ENCODE measurements around the gene H3-3A.
A peak's percentile ranks its signal among the peaks of the same experiment; 100 is the strongest.

The H3-3A gene

DNA sequence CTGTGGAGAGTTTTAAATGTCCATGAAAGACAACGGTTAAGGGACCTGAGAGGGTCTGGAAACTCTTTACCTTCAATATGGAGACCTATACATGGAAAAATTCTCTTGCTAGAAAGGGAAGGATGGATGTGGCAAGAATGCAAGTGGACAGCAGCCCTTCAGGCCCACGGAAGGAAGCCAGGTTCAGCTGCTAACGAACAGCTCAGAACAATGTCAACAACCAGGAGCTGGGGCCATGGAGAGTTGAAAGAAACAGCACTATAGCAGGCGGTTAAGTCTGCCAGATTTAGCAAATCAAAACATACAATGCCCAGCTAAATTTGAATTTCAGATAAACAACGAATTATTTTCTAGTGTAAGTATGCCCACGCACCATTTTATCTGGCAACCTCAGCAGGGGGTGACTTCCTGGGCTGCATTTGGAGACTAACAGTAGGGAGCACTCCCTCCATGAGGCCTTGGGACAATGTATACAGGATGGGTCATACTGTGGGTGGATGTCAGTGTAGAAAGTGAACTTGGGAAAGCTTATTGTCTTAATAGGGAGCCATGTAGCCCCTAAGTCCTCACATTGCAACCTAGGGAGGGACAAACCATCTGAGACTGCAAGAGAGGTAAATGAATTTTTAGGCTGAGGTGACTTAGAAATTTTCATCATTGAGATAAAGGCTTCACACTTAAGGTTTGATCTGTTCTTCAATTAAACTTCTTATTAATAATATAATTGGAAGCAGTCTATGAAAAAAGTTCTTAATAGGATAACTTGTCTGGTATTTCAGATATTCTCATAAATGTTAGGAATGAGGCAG, 7.8 kb upstream of the H3-3A start:
- no peak for DNase-seq

GRCh38 chr1:226059709-226060108, 2.8 kb upstream of the H3-3A start:
- no peak for DNase-seq

DNA sequence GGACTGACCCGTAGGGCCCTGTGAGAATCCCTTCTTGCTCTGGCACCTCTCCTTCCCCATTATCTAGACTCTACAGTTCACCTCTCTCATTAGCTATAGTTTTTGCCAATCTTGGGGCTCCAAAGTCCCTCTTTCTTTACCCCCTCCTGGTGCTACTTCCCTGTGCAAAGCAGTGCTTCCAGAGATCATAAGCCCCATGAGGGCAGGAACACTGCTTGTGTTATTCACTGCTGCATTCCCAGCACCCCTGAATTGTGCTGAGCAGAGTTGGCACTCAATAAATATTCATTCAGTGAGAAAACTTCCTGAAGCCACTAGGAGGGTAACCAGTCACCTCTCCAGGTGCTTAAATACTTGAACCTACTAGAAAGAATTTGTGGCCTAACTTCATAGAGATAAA, 2.1 kb upstream of the H3-3A start:
- DNase-seq, result no peak

- no peak for DNase-seq
These were observed 1.3 kb upstream of the H3-3A start for GRCh38 chr1:226061068-226061840.

GRCh38 chr1:226061841-226062557, 517 bp upstream of the H3-3A start:
- DNase-seq, result peak; percentile 82

DNA sequence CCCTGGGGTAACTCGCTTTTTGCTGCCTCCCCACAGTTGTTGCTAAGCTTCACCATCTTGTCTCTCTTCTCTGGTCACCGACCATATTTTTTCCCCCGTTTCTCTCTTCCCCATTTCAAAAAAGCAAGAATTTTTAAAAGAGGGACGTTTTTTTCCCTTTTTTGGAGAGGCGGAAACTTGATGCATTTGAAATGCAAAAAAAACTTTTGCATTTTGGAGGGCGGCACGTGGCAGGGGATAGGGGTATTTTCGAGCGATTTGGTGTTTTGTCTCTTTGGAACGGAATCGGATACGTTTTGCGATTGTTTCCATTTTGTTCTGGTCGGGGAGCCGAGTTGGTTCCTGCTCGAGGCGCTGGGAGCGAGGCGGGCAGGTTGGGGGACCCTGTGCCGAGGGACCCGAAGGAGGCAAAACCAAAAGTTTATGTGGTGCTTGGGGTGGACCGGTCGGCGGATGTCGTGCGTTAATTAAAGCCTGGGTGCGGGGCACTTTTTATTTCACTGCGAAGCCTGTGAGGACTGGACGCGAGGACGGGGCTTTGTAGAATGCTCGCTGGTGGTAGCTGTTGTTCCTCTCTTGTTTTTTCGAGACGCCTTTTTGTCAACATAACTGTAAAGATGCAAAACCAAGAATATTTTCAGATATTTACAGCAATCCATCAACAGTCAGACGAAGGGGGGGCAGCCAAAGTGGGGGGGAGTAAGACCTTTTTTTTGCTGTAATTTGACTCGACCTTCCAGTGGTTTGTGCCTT, 884 bp downstream of the H3-3A start:
- DNase-seq, result peak; percentile 48

GRCh38 chr1:226063977-226064815, 1.7 kb downstream of the H3-3A start:
- peak; percentile 8 for DNase-seq

DNA sequence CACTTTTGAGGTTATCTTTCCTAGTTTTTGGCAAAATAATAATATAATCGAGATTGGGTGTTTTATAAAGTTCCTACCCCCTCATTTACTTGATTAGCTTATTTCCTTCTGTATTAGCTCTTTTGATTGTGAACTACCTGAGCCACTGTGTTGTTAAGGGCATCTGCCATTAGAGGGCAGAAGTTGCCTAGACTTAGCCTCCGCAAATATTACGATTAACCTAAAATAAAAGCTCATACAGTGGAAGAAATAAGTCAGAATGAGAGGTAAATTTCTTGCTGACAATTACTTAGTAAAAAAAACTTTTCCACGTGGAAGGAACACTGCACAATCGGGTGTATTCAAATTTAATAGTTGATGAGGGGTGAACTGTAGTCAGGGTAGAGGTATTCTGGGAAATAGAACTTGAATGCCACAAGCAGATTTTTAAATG, 2.3 kb downstream of the H3-3A start:
- DNase-seq, result peak; percentile 64

DNA sequence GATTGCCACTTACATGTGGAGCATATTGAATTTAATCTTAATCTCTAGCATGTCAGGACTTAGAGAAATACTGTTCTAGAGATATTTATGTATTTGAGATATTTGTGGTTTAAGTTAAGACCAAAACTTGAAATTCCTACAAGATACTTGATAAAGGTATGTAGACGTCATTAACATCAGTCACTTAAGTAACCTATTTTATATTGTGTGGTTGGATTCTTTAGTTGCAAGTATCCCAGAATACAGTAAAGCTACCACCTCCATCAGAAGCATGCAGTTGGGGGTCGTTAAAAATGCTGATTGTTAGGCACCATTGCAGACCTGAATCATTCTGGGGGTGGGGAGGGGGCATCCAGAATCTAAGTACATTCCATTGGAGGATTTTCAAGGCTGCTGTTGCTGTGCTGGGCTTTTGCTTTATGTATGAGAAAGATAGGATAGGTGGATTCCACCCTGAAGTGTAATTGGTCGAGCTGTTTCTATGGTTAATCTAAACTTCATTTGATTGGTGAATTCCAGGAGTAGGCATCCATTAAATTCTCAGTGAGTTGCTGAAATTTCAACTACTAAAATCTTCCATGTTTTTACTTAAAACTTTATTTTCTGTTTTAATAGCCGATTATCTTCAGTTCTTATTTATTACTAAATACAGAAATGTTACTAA, 4.0 kb downstream of the H3-3A start:
- peak; percentile 8 for DNase-seq

GRCh38 chr1:226069811-226070489, 7.4 kb downstream of the H3-3A start:
- no peak for DNase-seq

- DNase-seq, result no peak
These were observed 9.8 kb downstream of the H3-3A start for GRCh38 chr1:226072347-226072746.

GRCh38 chr1:226073184-226073950, 10.9 kb downstream of the H3-3A start:
- DNase-seq, result no peak

GRCh38 chr1:226074046-226074445, 11.5 kb downstream of the H3-3A start:
- DNase-seq, result no peak

- DNase-seq, result no peak
These were observed 13.9 kb downstream of the H3-3A start for GRCh38 chr1:226076378-226076777.

GRCh38 chr1:226078374-226078773, 15.9 kb downstream of the H3-3A start:
- no peak for DNase-seq

DNA sequence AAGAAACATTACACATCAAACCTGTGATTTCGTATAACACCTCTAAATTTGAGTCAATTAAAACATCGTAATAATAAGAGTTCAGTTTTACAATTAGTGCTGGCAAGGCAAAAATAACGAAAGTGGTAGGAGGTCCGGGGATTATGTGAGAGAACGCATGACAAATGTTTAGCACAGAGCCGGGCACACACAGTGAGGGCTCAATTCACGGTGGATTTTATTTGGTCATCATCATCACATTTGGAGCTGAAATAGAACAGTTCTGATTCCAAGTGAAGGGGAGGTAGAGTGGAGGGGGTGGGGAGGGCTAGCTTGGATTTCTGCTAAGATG, 20.0 kb downstream of the H3-3A start:
- no peak for DNase-seq

DNA sequence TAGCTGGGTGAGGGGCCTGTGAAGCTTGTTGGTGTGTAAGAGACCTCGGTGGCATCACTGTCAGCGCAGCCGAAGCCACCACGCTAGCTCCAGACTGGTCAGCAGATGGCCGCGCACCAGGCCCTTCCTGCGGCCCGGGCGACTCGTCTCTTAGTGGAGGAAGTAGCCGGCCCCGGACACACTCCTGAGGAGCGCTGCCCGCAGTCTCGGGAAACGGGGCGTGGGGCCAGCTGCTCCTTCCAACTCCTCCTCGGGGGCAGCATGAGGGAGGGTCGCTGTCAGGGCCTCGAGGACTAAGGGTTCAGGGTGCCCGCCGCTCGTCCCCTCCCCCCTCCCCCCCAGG, 20.4 kb downstream of the H3-3A start:
- peak; percentile 38 for DNase-seq

GRCh38 chr1:226083302-226084101, 21.0 kb downstream of the H3-3A start:
- DNase-seq, result peak; percentile 77
